GM21526 (cell line): ENCODE results near the gene MARCHF2.

ENCODE experiments used
- ATAC-seq: cut with Tn5 transposase; IDR thresholded peaks from one replicate; pipeline ENCODE4 v1.9.1; 2021; ENCODE audit warnings: moderate library complexity; ENCODE audit not compliant: unreplicated experiment, low FRiP score

The MARCHF2 gene

GRCh38 chr19:8469613-8470368, 56.7 kb downstream of the MARCHF2 start:
- ATAC-seq: no peak

- no peak for ATAC-seq
Measured at GRCh38 chr19:8473648-8474476, 60.8 kb downstream of the MARCHF2 start.

GRCh38 chr19:8475005-8475404, 61.9 kb downstream of the MARCHF2 start:
- ATAC-seq: no peak

GRCh38 chr19:8476524-8476923, 63.4 kb downstream of the MARCHF2 start:
- no peak for ATAC-seq

- no peak for ATAC-seq
Measured at GRCh38 chr19:8477889-8478288, 64.8 kb downstream of the MARCHF2 start.

- no peak for ATAC-seq
Measured at GRCh38 chr19:8478598-8478997, 65.5 kb downstream of the MARCHF2 start.

- no peak for ATAC-seq
Measured at GRCh38 chr19:8481201-8481600, 68.1 kb downstream of the MARCHF2 start.

- no peak for ATAC-seq
Measured at GRCh38 chr19:8481616-8482015, 68.5 kb downstream of the MARCHF2 start.

GRCh38 chr19:8482696-8483095, 69.6 kb downstream of the MARCHF2 start:
- ATAC-seq: no peak

- ATAC-seq: no peak
Measured at GRCh38 chr19:8483165-8483564, 70.1 kb downstream of the MARCHF2 start.

- ATAC-seq: no peak
Measured at GRCh38 chr19:8484331-8484894, 71.3 kb downstream of the MARCHF2 start.

GRCh38 chr19:8485561-8486371, 72.7 kb downstream of the MARCHF2 start:
- no peak for ATAC-seq

- ATAC-seq: no peak
Measured at GRCh38 chr19:8486661-8487136, 73.6 kb downstream of the MARCHF2 start.

- ATAC-seq: no peak
Measured at GRCh38 chr19:8487137-8487851, 74.2 kb downstream of the MARCHF2 start.

GRCh38 chr19:8488365-8488764, 75.3 kb downstream of the MARCHF2 start:
- no peak for ATAC-seq
